GM18867 (cell line): ENCODE data around the gene CHRNA7.
"Not testable (repeated sequence)": the region's sequence is repeated elsewhere in the genome, so short reads cannot be mapped to it uniquely, and the experiment has no call there.

Experiments
- ATAC-seq: cut with Tn5 transposase; IDR thresholded peaks from one replicate; pipeline ENCODE4 v1.9.1; 2021; ENCODE audit warnings: mild to moderate bottlenecking, moderate library complexity; ENCODE audit not compliant: unreplicated experiment

CHRNA7 gene

DNA sequence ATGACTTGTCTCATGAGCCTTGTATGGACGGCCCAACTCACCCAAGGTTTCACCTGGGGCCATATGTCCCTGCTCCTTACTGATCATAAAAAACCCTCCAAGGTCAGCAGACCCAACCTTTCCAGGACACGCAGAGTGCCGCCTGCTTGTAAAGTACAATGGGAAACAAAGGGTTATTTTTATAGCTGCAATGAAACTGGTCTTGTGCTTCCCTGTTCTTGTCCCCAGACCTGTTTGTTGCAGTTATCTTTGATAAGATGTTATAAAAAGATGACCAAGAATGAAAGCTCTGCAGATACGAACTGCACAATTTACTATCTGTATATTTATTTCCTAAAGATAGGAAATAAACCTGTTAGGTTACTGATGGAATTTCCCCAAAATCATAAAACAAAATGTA, 136.0 kb downstream of the CHRNA7 start:
- not testable (repeated sequence) for ATAC-seq

DNA sequence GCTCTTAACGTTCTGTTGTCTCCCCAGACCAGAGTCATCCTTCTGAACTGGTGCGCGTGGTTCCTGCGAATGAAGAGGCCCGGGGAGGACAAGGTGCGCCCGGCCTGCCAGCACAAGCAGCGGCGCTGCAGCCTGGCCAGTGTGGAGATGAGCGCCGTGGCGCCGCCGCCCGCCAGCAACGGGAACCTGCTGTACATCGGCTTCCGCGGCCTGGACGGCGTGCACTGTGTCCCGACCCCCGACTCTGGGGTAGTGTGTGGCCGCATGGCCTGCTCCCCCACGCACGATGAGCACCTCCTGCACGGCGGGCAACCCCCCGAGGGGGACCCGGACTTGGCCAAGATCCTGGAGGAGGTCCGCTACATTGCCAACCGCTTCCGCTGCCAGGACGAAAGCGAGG, 137.6 kb downstream of the CHRNA7 start:
- not testable (repeated sequence) for ATAC-seq

DNA sequence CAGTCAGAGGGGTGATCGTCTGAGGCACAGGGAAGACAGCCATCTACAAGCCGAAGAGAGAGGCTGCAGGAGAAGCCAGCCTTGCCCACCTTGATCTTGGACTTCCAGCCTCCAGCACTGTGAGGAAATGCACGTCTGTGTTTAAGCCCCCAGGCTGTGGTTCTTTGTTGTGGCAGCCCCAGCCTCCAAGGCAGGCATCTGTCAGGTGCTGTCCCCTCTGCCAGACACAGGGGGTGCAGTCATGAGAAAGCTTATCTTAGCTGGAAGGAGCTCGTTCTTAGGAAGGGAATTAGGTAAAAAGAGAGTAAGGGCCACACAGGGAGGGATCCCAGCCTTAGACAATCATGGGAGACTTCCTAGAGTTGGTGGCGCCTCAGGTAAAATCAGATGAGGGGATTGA, 150.3 kb downstream of the CHRNA7 start:
- ATAC-seq: not testable (repeated sequence)

DNA sequence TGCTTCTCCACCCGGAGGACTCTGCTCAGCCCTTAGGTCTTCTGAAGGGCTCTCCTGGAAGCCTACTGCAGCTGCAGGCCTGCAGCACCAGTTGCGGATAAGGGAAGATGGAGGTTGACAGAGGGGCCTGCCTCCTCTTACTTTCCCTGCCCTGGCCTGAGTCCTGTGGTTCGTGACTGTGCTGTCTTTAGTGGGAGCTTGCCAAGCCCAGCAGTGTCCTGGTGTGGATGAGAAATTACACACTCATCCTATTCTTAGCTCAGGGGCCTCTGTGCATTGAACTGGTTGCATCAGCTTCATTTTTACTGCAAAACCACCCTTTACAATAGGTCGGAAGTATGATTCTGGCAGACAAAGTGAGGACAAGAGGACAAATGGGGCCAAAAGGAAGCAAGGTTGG, 163.5 kb downstream of the CHRNA7 start:
- not testable (repeated sequence) for ATAC-seq

DNA sequence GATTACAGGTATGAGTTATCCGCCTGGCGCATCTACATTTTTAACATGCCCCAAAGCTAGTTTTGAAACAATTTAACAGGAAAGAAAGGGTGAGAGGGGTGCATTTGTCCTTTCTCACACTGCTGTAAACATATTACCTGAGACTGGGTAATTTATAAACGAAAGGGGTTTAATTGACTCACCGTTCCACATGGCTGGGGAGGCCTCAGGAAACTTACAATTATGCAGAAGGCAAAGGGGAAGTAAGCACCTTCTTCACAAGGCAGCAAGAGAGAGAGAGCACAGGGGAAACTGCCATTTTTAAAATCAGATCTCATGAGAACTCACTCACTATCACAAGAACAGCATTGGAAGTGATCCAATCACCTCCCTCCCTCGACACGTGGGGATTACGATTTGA, 165.9 kb downstream of the CHRNA7 start:
- ATAC-seq: not testable (repeated sequence)

DNA sequence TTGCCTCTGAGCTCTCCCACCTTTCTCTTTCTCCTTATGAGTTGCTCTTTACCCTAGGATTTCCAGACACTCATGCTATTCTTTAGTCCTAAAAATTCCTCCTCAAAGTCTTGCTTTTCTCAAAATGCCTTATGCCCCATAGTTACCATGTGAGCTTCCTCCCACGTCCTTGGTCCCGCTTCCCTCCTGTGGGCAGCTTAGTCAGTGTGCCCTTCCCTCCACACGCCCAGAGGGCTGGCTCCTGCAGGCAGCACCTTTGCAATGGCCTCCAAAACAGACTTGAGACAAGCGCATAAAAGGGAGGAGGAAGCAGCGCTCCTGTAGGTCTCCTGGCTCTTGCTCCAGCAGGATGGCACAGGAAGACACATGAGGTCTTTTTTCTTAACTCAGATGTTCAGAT, 168.6 kb downstream of the CHRNA7 start:
- not testable (repeated sequence) for ATAC-seq

DNA sequence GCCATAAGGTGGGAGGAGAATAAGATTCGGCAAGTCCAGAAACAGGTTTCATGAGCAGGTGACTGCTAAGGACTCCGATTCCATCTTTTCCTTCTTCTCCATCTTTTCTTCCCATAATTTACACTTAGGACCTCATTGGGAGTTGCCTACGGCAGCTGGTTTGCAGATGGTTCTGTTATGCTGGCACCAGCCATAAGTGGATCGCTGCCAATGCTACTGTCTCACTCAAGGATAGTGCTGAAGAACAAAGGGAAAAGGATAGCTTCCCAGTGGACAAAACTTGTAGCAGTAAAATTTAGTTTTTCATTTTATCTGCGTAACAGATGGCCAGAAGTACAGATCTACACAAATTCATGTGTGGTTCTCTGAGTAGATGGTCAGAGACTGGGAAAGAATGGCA, 178.8 kb downstream of the CHRNA7 start:
- not testable (repeated sequence) for ATAC-seq

DNA sequence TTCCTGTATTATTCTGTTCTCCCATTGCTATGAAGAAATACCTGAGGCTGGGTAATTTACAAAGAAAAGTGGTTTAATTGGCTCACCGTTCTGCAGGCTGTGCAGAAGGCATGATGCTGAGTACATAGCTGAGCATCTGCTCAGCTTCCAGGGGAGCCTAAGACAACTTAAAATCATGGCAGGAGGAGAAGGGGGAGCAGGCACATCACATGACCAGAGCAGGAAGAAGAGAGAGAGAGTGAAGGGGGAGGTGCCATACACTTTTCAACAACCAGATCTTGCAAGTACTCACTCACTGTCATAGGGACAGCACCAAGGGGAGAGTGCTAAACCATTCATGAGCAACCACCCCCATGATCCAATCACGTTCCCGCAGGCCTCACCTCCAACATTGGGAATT, 188.4 kb downstream of the CHRNA7 start:
- ATAC-seq: no peak
